Naive thymus-derived CD4-positive, alpha-beta T cell (primary cell): ENCODE data around the gene GRB14. TPM values are rescaled to one million over a fixed set of nuclear protein-coding genes. Genes with fewer than 3 reads are reported as not detected.
"Not testable (repeated sequence)": the region's sequence is repeated elsewhere in the genome, so short reads cannot be mapped to it uniquely, and the experiment has no call there.

Experiments used
- ATAC-seq: fragments of 150-1000 bp; cut with Tn5 transposase; 2 replicates; pipeline ENCODE4 v1.10.0; 2021; ENCODE audit warnings: mild to moderate bottlenecking, moderate library complexity
- CTCF ChIA-PET: fragments of 350-600 bp; sonication (Branson Sonifier 250); formaldehyde crosslinking; loops from one replicate; lab custom pipeline; 2021; ENCODE audit warnings: antibody characterized with exemption; lab: Charles Lee
- POLR2A ChIA-PET: fragments of 350-600 bp; sonication (Branson Sonifier 250); formaldehyde crosslinking; loops from one replicate; lab custom pipeline; 2021; ENCODE audit warnings: antibody characterized with exemption, inconsistent platforms; lab: Charles Lee
- DNase-seq, 9 donors: peaks; one replicate each; pipeline versions ENCODE4 v3.0.0 to v3.0.0-alpha.2; 2020 to 2022; ENCODE audit warnings: mixed read lengths in 1 of 9
- H3K27ac ChIP-seq: one replicate; pipeline ENCODE4 v1.7.0; 2013; ENCODE audit warnings: mild to moderate bottlenecking, low read depth, low read length, moderate library complexity
- H3K27me3 ChIP-seq, 2 donors: one replicate each; pipeline ENCODE4 v1.7.0; 2013; ENCODE audit warnings: low read length in 2 of 2, mild to moderate bottlenecking in 2 of 2, moderate library complexity in 2 of 2; ENCODE audit not compliant: control insufficient read depth in 2 of 2, insufficient read depth in 2 of 2
- H3K36me3 ChIP-seq, 3 experiments: 1 replicate in 2 of 3; 2 replicates in 1 of 3; pipeline ENCODE4 v1.7.0; 2013; ENCODE audit warnings: low read length in 3 of 3, mild to moderate bottlenecking in 3 of 3, moderate library complexity in 1 of 3; ENCODE audit not compliant: insufficient read depth in 3 of 3, control insufficient read depth in 2 of 3
- H3K4me1 ChIP-seq, 2 donors: one replicate each; pipeline ENCODE4 v1.7.0; 2013; ENCODE audit warnings: low read length in 2 of 2, mild to moderate bottlenecking in 2 of 2, moderate library complexity in 1 of 2; ENCODE audit not compliant: control insufficient read depth in 2 of 2, insufficient read depth in 2 of 2
- H3K4me3 ChIP-seq: 2 replicates; pipeline ENCODE4 v1.7.0; 2013; ENCODE audit warnings: mild to moderate bottlenecking, low read length
- H3K9me3 ChIP-seq, 3 experiments: 1 replicate in 2 of 3; 2 replicates in 1 of 3; pipeline ENCODE4 v1.7.0; 2013; ENCODE audit warnings: low read length in 3 of 3; ENCODE audit not compliant: control insufficient read depth in 2 of 3
- H3K27ac Mint-ChIP-seq, 9 donors: one replicate each; pipeline ENCODE4 v1.8.0; 2020 to 2022; ENCODE audit warnings: mixed read lengths in 9 of 9, mild to moderate bottlenecking in 8 of 9, moderate library complexity in 5 of 9, inconsistent platforms in 2 of 9
- H3K27me3 Mint-ChIP-seq, 5 donors: one replicate each; pipeline ENCODE4 v1.8.0; 2021 to 2022; ENCODE audit warnings: mixed read lengths in 5 of 5, mild to moderate bottlenecking in 1 of 5
- H3K36me3 Mint-ChIP-seq, 5 donors: one replicate each; pipeline ENCODE4 v1.8.0; 2020 to 2022; ENCODE audit warnings: mixed read lengths in 5 of 5, mild to moderate bottlenecking in 3 of 5, inconsistent platforms in 1 of 5
- H3K4me1 Mint-ChIP-seq, 7 donors: one replicate each; pipeline ENCODE4 v1.8.0; 2020 to 2022; ENCODE audit warnings: mixed read lengths in 7 of 7, mild to moderate bottlenecking in 3 of 7, inconsistent platforms in 1 of 7
- H3K4me3 Mint-ChIP-seq, 10 donors: one replicate each; pipeline ENCODE4 v1.8.0; 2020 to 2022; ENCODE audit warnings: mild to moderate bottlenecking in 10 of 10, mixed read lengths in 10 of 10, moderate library complexity in 6 of 10, inconsistent platforms in 2 of 10
- H3K9me3 Mint-ChIP-seq, 11 donors: one replicate each; pipeline ENCODE4 v1.8.0; 2020 to 2022; ENCODE audit warnings: mixed read lengths in 11 of 11, mild to moderate bottlenecking in 4 of 11, inconsistent platforms in 1 of 11, moderate library complexity in 1 of 11
- intact Hi-C, 2 donors: fragments of 100-400 bp; cut with micrococcal nuclease; formaldehyde crosslinking; loops; one replicate each; pipeline ENCODE4 v1.15.1; 2023
- polyA plus RNA-seq, 2 donors: library from polyadenylated mRNA; unstranded; fragments of 300-500 nt; fragmentation: Illumina TruSeq; gene quantifications; one replicate each; pipeline ENCODE4 v1.2.3, GENCODE V29; 2021
- total RNA-seq, 6 experiments: library from RNA in 5 of 6; stranded (reverse) in 5 of 6; gene quantifications; 1 replicate in 5 of 6; 2 replicates in 1 of 6; pipeline ENCODE4 v1.2.3 and lab custom pipeline; 2021 to 2026

The GRB14 gene
- total and polyA plus RNA-seq, 7 experiments from 2014 or later, result not detected

- Mint-ChIP-seq H3K4me1 (no peaks in the 10 kb centered on the region), H3K27me3 (no peaks in the 10 kb centered on the region), H3K36me3 (no peaks in the 10 kb centered on the region), H3K9me3 (peaks cover 0 to 6% (median 0%) of the 10 kb centered on the region in 11 donors), H3K27ac (no peak overlapping the region), H3K4me3 (no peak overlapping the region)
- H3K36me3 ChIP-seq, result no peaks in the 10 kb centered on the region
- ChIA-PET CTCF (no interaction called here), POLR2A (no interaction called here)
- intact Hi-C loops, result no loop called here
- H3K4me1 ChIP-seq, result no peaks in the 10 kb centered on the region
- no peaks in the 10 kb centered on the region for H3K27me3 ChIP-seq
- no peak for DNase-seq
- no peak overlapping the region for H3K27ac ChIP-seq
- H3K4me3 ChIP-seq, result no peak overlapping the region
- ATAC-seq, result no peak
- no peaks in the 10 kb centered on the region for H3K9me3 ChIP-seq
These were observed 21.0 kb upstream of the GRB14 start for GRCh38 chr2:164642268-164642667.

DNA sequence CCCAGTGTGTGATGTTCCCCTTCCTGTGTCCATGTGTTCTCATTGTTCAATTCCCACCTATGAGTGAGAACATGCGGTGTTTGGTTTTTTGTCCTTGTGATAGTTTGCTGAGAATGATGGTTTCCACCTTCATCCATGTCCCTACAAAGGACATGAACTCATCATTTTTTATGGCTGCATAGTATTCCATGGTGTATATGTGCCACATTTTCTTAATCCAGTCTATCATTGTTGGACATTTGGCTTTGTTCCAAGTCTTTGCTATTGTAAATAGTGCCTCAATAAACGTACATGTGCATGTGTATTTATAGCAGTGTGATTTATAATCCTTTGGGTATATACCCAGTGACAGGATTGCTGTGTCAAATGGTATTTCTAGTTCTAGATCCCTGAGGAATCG is 7.0 kb upstream of the GRB14 start:
- H3K27ac Mint-ChIP-seq, H3K27ac ChIP-seq, H3K27me3 ChIP-seq, H3K36me3 ChIP-seq, POLR2A ChIA-PET, intact Hi-C loops, H3K9me3 ChIP-seq, H3K4me3 ChIP-seq, H3K4me1 Mint-ChIP-seq, H3K36me3 Mint-ChIP-seq, H3K4me3 Mint-ChIP-seq, H3K9me3 Mint-ChIP-seq, H3K4me1 ChIP-seq, DNase-seq, CTCF ChIA-PET, ATAC-seq: not testable (repeated sequence)
- H3K27me3 Mint-ChIP-seq, result peaks cover 0 to 12% (median 4%) of the 10 kb centered on the region in 5 donors

GRCh38 chr2:164625378-164625971 is 4.2 kb upstream of the GRB14 start:
- ChIA-PET CTCF (no interaction called here), POLR2A (no interaction called here)
- Mint-ChIP-seq H3K27me3 (peaks cover 10 to 32% (median 16%) of the 10 kb centered on the region in 5 donors), H3K4me1 (peaks cover 0 to 6% (median 2%) of the 10 kb centered on the region in 7 donors), H3K9me3 (peaks cover 0 to 5% (median 0%) of the 10 kb centered on the region in 11 donors), H3K27ac (no peak overlapping the region), H3K4me3 (no peak overlapping the region), H3K36me3 (no peaks in the 10 kb centered on the region)
- Histone ChIP-seq H3K36me3 (no peaks in the 10 kb centered on the region), H3K4me3 (no peak overlapping the region), H3K27ac (no peak overlapping the region), H3K27me3 (no peaks in the 10 kb centered on the region), H3K4me1 (no peaks in the 10 kb centered on the region), H3K9me3 (no peaks in the 10 kb centered on the region)
- DNase-seq, result no peak
- ATAC-seq, result no peak
- intact Hi-C loops, result no loop called here

- Mint-ChIP-seq H3K27me3 (peaks cover 19 to 40% (median 28%) of the 10 kb centered on the region in 5 donors), H3K4me1 (peaks cover 0 to 10% (median 2%) of the 10 kb centered on the region in 7 donors), H3K27ac (no peak overlapping the region), H3K4me3 (no peak overlapping the region), H3K36me3 (no peaks in the 10 kb centered on the region), H3K9me3 (peaks cover 0 to 2% (median 0%) of the 10 kb centered on the region in 11 donors)
- H3K4me1 ChIP-seq, result no peaks in the 10 kb centered on the region
- ChIA-PET CTCF (no interaction called here), POLR2A (no interaction called here)
- intact Hi-C loops, result no loop called here
- H3K9me3 ChIP-seq, result no peaks in the 10 kb centered on the region
- no peaks in the 10 kb centered on the region for H3K36me3 ChIP-seq
- DNase-seq (no peak), ATAC-seq (no peak)
- no peak overlapping the region for H3K4me3 ChIP-seq
- H3K27ac ChIP-seq, result no peak overlapping the region
- no peaks in the 10 kb centered on the region for H3K27me3 ChIP-seq
These were observed 3.0 kb upstream of the GRB14 start for GRCh38 chr2:164624316-164624715.

- Histone ChIP-seq H3K9me3 (no peaks in the 10 kb centered on the region), H3K36me3 (no peaks in the 10 kb centered on the region), H3K4me1 (no peaks in the 10 kb centered on the region), H3K27ac (no peak overlapping the region), H3K27me3 (no peaks in the 10 kb centered on the region), H3K4me3 (no peak overlapping the region)
- DNase-seq (no peak), ATAC-seq (no peak)
- Mint-ChIP-seq H3K36me3 (no peaks in the 10 kb centered on the region), H3K4me3 (peak overlapping the region in 1 of 10 donors; percentile 23), H3K9me3 (peaks cover 0 to 6% (median 0%) of the 10 kb centered on the region in 11 donors), H3K4me1 (peaks cover 0 to 10% (median 2%) of the 10 kb centered on the region in 7 donors), H3K27me3 (peaks cover 31 to 51% (median 41%) of the 10 kb centered on the region in 5 donors), H3K27ac (no peak overlapping the region)
- ChIA-PET CTCF (no interaction called here), POLR2A (no interaction called here)
- intact Hi-C loops, result no loop called here
These were observed 1.2 kb upstream of the GRB14 start for GRCh38 chr2:164622338-164623106.

DNA sequence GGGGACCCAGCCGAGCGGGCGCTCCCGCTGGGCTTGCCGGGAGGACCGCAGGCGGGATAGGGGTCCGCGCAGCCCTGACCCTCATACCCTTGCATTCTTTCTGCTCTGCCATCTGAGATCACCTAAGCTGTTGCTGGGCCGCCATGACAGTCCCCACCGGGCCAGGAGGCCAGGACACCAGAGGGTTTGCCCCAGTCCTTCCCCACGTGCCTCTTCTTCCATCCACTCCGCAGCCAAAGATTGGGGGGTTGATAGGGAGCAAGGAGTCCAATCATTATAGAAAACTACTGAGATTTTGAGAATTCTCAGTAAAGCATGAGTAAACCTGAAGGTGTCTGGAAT is 453 bp upstream of the GRB14 start:
- Histone ChIP-seq H3K27me3 (no peaks in the 10 kb centered on the region), H3K36me3 (no peaks in the 10 kb centered on the region), H3K9me3 (no peaks in the 10 kb centered on the region), H3K4me3 (no peak overlapping the region), H3K27ac (no peak overlapping the region), H3K4me1 (no peaks in the 10 kb centered on the region)
- DNase-seq (no peak), ATAC-seq (no peak)
- peak overlapping the region in 9 of 10 donors; percentile 13 to 64 (median 56) for H3K4me3 Mint-ChIP-seq
- no peaks in the 10 kb centered on the region for H3K36me3 Mint-ChIP-seq
- peaks cover 31 to 51% (median 41%) of the 10 kb centered on the region in 5 donors for H3K27me3 Mint-ChIP-seq
- peaks cover 0 to 6% (median 0%) of the 10 kb centered on the region in 11 donors for H3K9me3 Mint-ChIP-seq
- intact Hi-C loops, result no loop called here
- no peak overlapping the region for H3K27ac Mint-ChIP-seq
- CTCF ChIA-PET, result no interaction called here
- H3K4me1 Mint-ChIP-seq, result peaks cover 0 to 10% (median 2%) of the 10 kb centered on the region in 7 donors
- POLR2A ChIA-PET, result no interaction called here
